ENCODE measurements around the gene NUAK1.

The NUAK1 gene

GRCh38 chr12:106094304-106094703 lies 44.5 kb downstream of the NUAK1 start:
- no CpG with 5 or more reads among the region's 5 CpGs for WGBS, 2 donors (ENCODE audit: extremely low coverage in 2 of 2, insufficient read length in 2 of 2, insufficient replicate concordance in 1 of 2)

GRCh38 chr12:106093246-106093645 lies 45.5 kb downstream of the NUAK1 start:
- H3K14ac ChIP-seq (ENCODE audit: low read length), result no peak overlapping the region
- no peak overlapping the region for H3K4me2 ChIP-seq (ENCODE audit: insufficient read depth, low read length, poor library complexity, severe bottlenecking)
- H2AFZ ChIP-seq (ENCODE audit: low read length), result no peak overlapping the region
- no peak overlapping the region for H3K23ac ChIP-seq (ENCODE audit: low read depth, low read length, poor library complexity)
- H3K9ac ChIP-seq (ENCODE audit: low read depth, low read length, poor library complexity), result no peak overlapping the region
- peaks cover 11 to 14% of the 10 kb centered on the region in 2 donors for H3K4me1 ChIP-seq (ENCODE audit: control insufficient read depth in 2 of 2, insufficient read depth in 1 of 2, low read depth in 1 of 2, low read length in 2 of 2)
- no peak overlapping the region for H3K4ac ChIP-seq (ENCODE audit: low read length)
- WGBS, 2 donors (ENCODE audit: extremely low coverage in 2 of 2, insufficient read length in 2 of 2, insufficient replicate concordance in 1 of 2), result no CpG with 5 or more reads among the region's 6 CpGs
- H2BK5ac ChIP-seq (ENCODE audit: low read length), result no peak overlapping the region
- H2AK5ac ChIP-seq (ENCODE audit: low read depth, low read length), result no peak overlapping the region
- H2BK120ac ChIP-seq (ENCODE audit: low read depth, low read length), result no peak overlapping the region
- H2BK15ac ChIP-seq (ENCODE audit: low read length), result no peak overlapping the region
- no peak overlapping the region for H4K91ac ChIP-seq (ENCODE audit: low read depth, low read length, poor library complexity)
- H3K4me3 ChIP-seq (ENCODE audit: low read length in 2 of 2), result no peak overlapping the region
- DNase-seq (ENCODE audit: low spot score), result no peak
- no peak overlapping the region for H4K8ac ChIP-seq (ENCODE audit: low read depth, low read length)
- peaks cover 0 to 2% of the 10 kb centered on the region in 2 donors for H3K9me3 ChIP-seq (replicated peaks in 1 of 2; ENCODE audit: control insufficient read depth in 2 of 2, insufficient read depth in 1 of 2, low read depth in 1 of 2, low read length in 2 of 2)
- no peak overlapping the region for H3K18ac ChIP-seq (ENCODE audit: low read length)
- no peak overlapping the region for H3K27ac ChIP-seq (replicated peaks; ENCODE audit: low read length)
- H3K36me3 ChIP-seq (replicated peaks in 1 of 2; ENCODE audit: control insufficient read depth in 2 of 2, insufficient read depth in 2 of 2, low read length in 2 of 2), result peaks cover 2 to 96% of the 10 kb centered on the region in 2 donors
- H3K27me3 ChIP-seq (ENCODE audit: control insufficient read depth in 3 of 3, insufficient read depth in 3 of 3, low read depth in 1 of 3, low read length in 3 of 3), result no peaks in the 10 kb centered on the region
- H3K79me1 ChIP-seq (ENCODE audit: low read depth, low read length), result peaks cover 2% of the 10 kb centered on the region
- H2BK12ac ChIP-seq (ENCODE audit: low read length), result no peak overlapping the region

More at GRCh38 chr12:106094304-106094703, 44.5 kb downstream of the NUAK1 start:
- no peak overlapping the region for H2AK5ac ChIP-seq (ENCODE audit: low read depth, low read length)
- no peak for DNase-seq (ENCODE audit: low spot score)
- H2BK12ac ChIP-seq (ENCODE audit: low read length), result no peak overlapping the region
- no peak overlapping the region for H4K91ac ChIP-seq (ENCODE audit: low read depth, low read length, poor library complexity)
- H3K9me3 ChIP-seq (replicated peaks in 1 of 2; ENCODE audit: control insufficient read depth in 2 of 2, insufficient read depth in 1 of 2, low read depth in 1 of 2, low read length in 2 of 2), result peaks cover 0 to 2% of the 10 kb centered on the region in 2 donors
- H3K4me2 ChIP-seq (ENCODE audit: insufficient read depth, low read length, poor library complexity, severe bottlenecking), result no peak overlapping the region
- H3K4me1 ChIP-seq (ENCODE audit: control insufficient read depth in 2 of 2, insufficient read depth in 1 of 2, low read depth in 1 of 2, low read length in 2 of 2), result peaks cover 22% of the 10 kb centered on the region in 2 donors
- H3K14ac ChIP-seq (ENCODE audit: low read length), result no peak overlapping the region
- no peak overlapping the region for H3K4me3 ChIP-seq (ENCODE audit: low read length in 2 of 2)
- no peak overlapping the region for H3K18ac ChIP-seq (ENCODE audit: low read length)
- no peak overlapping the region for H3K9ac ChIP-seq (ENCODE audit: low read depth, low read length, poor library complexity)
- no peak overlapping the region for H2BK5ac ChIP-seq (ENCODE audit: low read length)
- H2BK120ac ChIP-seq (ENCODE audit: low read depth, low read length), result no peak overlapping the region
- H2AFZ ChIP-seq (ENCODE audit: low read length), result no peak overlapping the region
- no peak overlapping the region for H4K8ac ChIP-seq (ENCODE audit: low read depth, low read length)
- H2BK15ac ChIP-seq (ENCODE audit: low read length), result no peak overlapping the region
- H3K27ac ChIP-seq (replicated peaks; ENCODE audit: low read length), result no peak overlapping the region
- H3K36me3 ChIP-seq (replicated peaks in 1 of 2; ENCODE audit: control insufficient read depth in 2 of 2, insufficient read depth in 2 of 2, low read length in 2 of 2), result peaks cover 4 to 86% of the 10 kb centered on the region in 2 donors
- H3K23ac ChIP-seq (ENCODE audit: low read depth, low read length, poor library complexity), result no peak overlapping the region
- no peaks in the 10 kb centered on the region for H3K27me3 ChIP-seq (ENCODE audit: control insufficient read depth in 3 of 3, insufficient read depth in 3 of 3, low read depth in 1 of 3, low read length in 3 of 3)
- peaks cover 2% of the 10 kb centered on the region for H3K79me1 ChIP-seq (ENCODE audit: low read depth, low read length)
- no peak overlapping the region for H3K4ac ChIP-seq (ENCODE audit: low read length)

GRCh38 chr12:106091446-106091820 lies 47.3 kb downstream of the NUAK1 start:
- H3K27ac ChIP-seq (replicated peaks; ENCODE audit: low read length), result no peak overlapping the region

GRCh38 chr12:106090591-106091445 lies 47.9 kb downstream of the NUAK1 start:
- Histone ChIP-seq H2BK15ac (ENCODE audit: low read length) (no peak overlapping the region), H2BK12ac (ENCODE audit: low read length) (no peak overlapping the region), H2AK5ac (ENCODE audit: low read depth, low read length) (no peak overlapping the region), H3K14ac (ENCODE audit: low read length) (no peak overlapping the region), H3K4ac (ENCODE audit: low read length) (no peak overlapping the region), H4K8ac (ENCODE audit: low read depth, low read length) (no peak overlapping the region), H3K36me3 (replicated peaks in 1 of 2; ENCODE audit: control insufficient read depth in 2 of 2, insufficient read depth in 2 of 2, low read length in 2 of 2) (peaks cover 4 to 96% of the 10 kb centered on the region in 2 donors), H3K9ac (ENCODE audit: low read depth, low read length, poor library complexity) (no peak overlapping the region), H3K23ac (ENCODE audit: low read depth, low read length, poor library complexity) (no peak overlapping the region), H3K18ac (ENCODE audit: low read length) (no peak overlapping the region), H3K27ac (replicated peaks; ENCODE audit: low read length) (no peak overlapping the region), H3K4me2 (ENCODE audit: insufficient read depth, low read length, poor library complexity, severe bottlenecking) (no peak overlapping the region), H3K4me1 (ENCODE audit: control insufficient read depth in 2 of 2, insufficient read depth in 1 of 2, low read depth in 1 of 2, low read length in 2 of 2) (peaks cover 0 to 5% of the 10 kb centered on the region in 2 donors), H3K79me1 (ENCODE audit: low read depth, low read length) (peaks cover 2% of the 10 kb centered on the region), H4K91ac (ENCODE audit: low read depth, low read length, poor library complexity) (no peak overlapping the region), H2BK120ac (ENCODE audit: low read depth, low read length) (no peak overlapping the region), H3K9me3 (replicated peaks in 1 of 2; ENCODE audit: control insufficient read depth in 2 of 2, insufficient read depth in 1 of 2, low read depth in 1 of 2, low read length in 2 of 2) (no peaks in the 10 kb centered on the region), H3K4me3 (ENCODE audit: low read length in 2 of 2) (no peak overlapping the region), H2BK5ac (ENCODE audit: low read length) (no peak overlapping the region), H2AFZ (ENCODE audit: low read length) (no peak overlapping the region), H3K27me3 (ENCODE audit: control insufficient read depth in 3 of 3, insufficient read depth in 3 of 3, low read depth in 1 of 3, low read length in 3 of 3) (no peaks in the 10 kb centered on the region)
- no peak for DNase-seq (ENCODE audit: low spot score)
- WGBS, 2 donors (ENCODE audit: extremely low coverage in 2 of 2, insufficient read length in 2 of 2, insufficient replicate concordance in 1 of 2), result no CpG with 5 or more reads among the region's 10 CpGs

More at GRCh38 chr12:106091446-106091820, 47.3 kb downstream of the NUAK1 start:
- WGBS, 2 donors (ENCODE audit: extremely low coverage in 2 of 2, insufficient read length in 2 of 2, insufficient replicate concordance in 1 of 2), result no CpG with 5 or more reads among the region's 6 CpGs
- no peak for DNase-seq (ENCODE audit: low spot score)
- H3K9me3 ChIP-seq (replicated peaks in 1 of 2; ENCODE audit: control insufficient read depth in 2 of 2, insufficient read depth in 1 of 2, low read depth in 1 of 2, low read length in 2 of 2), result peaks cover 0 to 2% of the 10 kb centered on the region in 2 donors
- no peak overlapping the region for H4K8ac ChIP-seq (ENCODE audit: low read depth, low read length)
- no peak overlapping the region for H2BK120ac ChIP-seq (ENCODE audit: low read depth, low read length)
- peaks cover 2% of the 10 kb centered on the region for H3K79me1 ChIP-seq (ENCODE audit: low read depth, low read length)
- H4K91ac ChIP-seq (ENCODE audit: low read depth, low read length, poor library complexity), result no peak overlapping the region
- no peak overlapping the region for H2AFZ ChIP-seq (ENCODE audit: low read length)
- no peak overlapping the region for H3K4me2 ChIP-seq (ENCODE audit: insufficient read depth, low read length, poor library complexity, severe bottlenecking)
- no peak overlapping the region for H2BK12ac ChIP-seq (ENCODE audit: low read length)
- peaks cover 4 to 96% of the 10 kb centered on the region in 2 donors for H3K36me3 ChIP-seq (replicated peaks in 1 of 2; ENCODE audit: control insufficient read depth in 2 of 2, insufficient read depth in 2 of 2, low read length in 2 of 2)
- no peak overlapping the region for H3K23ac ChIP-seq (ENCODE audit: low read depth, low read length, poor library complexity)
- H3K18ac ChIP-seq (ENCODE audit: low read length), result no peak overlapping the region
- H3K27me3 ChIP-seq (ENCODE audit: control insufficient read depth in 3 of 3, insufficient read depth in 3 of 3, low read depth in 1 of 3, low read length in 3 of 3), result no peaks in the 10 kb centered on the region
- no peak overlapping the region for H2BK5ac ChIP-seq (ENCODE audit: low read length)
- no peak overlapping the region for H2BK15ac ChIP-seq (ENCODE audit: low read length)
- no peak overlapping the region for H3K9ac ChIP-seq (ENCODE audit: low read depth, low read length, poor library complexity)
- H3K4me1 ChIP-seq (ENCODE audit: control insufficient read depth in 2 of 2, insufficient read depth in 1 of 2, low read depth in 1 of 2, low read length in 2 of 2), result peaks cover 2 to 5% of the 10 kb centered on the region in 2 donors
- no peak overlapping the region for H2AK5ac ChIP-seq (ENCODE audit: low read depth, low read length)
- no peak overlapping the region for H3K4ac ChIP-seq (ENCODE audit: low read length)
- H3K14ac ChIP-seq (ENCODE audit: low read length), result no peak overlapping the region
- no peak overlapping the region for H3K4me3 ChIP-seq (ENCODE audit: low read length in 2 of 2)

Measured in neuronal stem cell (in vitro differentiated cells).